Left cardiac atrium (tissue), 4 donors: ENCODE results near the gene MCMBP. TPM values are rescaled to one million over a fixed set of nuclear protein-coding genes. Genes with fewer than 3 reads are reported as not detected.

ENCODE experiments used
- ATAC-seq, 2 donors: fragments of 200-7000 bp; cut with Tn5 transposase; one replicate each; pipeline ENCODE4 v1.9.1; 2020; ENCODE audit warnings: mild to moderate bottlenecking in 2 of 2, moderate library complexity in 2 of 2
- DNase-seq: peaks from one replicate; pipeline ENCODE4 v3.0.0-alpha.2; 2020
- intact Hi-C, 2 donors: fragments of 100-400 bp; cut with DNase I; formaldehyde crosslinking; loops; one replicate each; pipeline versions ENCODE4 v1.14.1 to v1.15.1; 2022 to 2023
- total RNA-seq, 2 donors: library from RNA; stranded (reverse); fragmentation: NEBNext Ultra II Directional; extraction: Animal tissue kit (Norgen Biotek cat#: 25700); gene quantifications; one replicate each; pipeline ENCODE4 v1.2.1, GENCODE V29; 2021
- donor health status: DM: no; HTN: yes; CAD: no.
- donor health status: DM: no; HTN: yes; CAD: no; lungs with severe emphysema.
- donor health status: DM: yes; HTN: yes; CAD: no.
- donor health status: Dilated cardiomyopathy.

The MCMBP gene
- total RNA-seq, 2 donors from 2014 or later: 27.7 to 38.0 TPM

DNA sequence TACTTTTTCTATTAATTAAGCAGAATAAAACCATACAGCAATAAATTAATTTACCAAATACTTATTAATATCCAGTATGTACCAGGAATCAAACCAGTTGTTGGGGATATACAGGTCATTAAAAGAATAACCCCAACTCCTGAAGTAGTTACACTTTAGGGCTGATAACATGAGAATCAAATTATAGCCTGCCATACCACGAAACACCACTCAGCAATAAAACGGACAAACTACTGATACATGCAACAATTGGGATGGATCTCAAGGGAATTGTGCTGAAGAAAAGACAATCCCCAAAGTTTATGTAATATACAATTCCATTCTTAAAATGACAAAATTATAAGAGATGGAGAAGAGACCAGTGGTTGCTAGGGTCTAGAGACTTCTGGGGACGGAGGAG is 22.7 kb downstream of the MCMBP start:
- DNase-seq (no peak), ATAC-seq (no peak)
- intact Hi-C loops: loop anchor here in 1 of 2 donors (10.0 kb wide), 1 partner anchor 235 kb away; no protein-coding TSS in a partner anchor

DNA sequence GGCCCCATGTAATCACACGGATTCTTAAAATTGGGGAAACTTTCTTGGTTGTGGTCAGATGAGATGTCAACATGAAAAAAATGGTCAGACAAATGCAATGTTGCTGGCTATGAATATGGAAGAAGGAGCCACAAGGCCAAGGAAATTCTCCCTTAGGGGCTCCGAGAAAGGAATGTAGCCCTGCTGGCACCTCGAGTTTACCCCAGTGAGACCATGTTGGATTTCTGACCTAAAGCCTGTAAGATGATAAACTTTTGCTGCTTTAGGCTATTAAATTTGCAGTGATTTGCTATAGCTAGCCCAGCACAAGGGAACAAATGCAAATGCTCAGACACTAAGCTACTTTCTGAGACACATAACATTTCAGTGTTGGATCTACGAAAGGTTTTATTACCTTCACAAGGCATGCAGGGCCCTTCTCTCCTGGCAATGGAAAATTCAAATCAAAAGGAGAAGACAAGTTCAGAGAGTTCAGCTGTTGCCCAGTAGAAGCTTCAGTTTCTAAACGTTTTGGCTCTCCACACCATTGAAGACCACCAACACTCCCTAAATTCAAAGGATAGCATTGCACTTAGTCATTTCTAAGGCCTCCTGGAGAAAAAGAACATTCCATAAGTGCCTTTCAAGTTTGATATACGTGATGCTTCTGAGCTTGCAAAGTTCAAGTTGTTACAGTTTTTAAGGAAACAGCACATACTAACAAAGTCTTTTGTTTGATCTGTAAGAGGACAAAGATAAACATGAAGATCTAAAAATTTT is 23.4 kb downstream of the MCMBP start:
- DNase-seq (no peak), ATAC-seq (no peak)
- intact Hi-C loops: no loop called here

DNA sequence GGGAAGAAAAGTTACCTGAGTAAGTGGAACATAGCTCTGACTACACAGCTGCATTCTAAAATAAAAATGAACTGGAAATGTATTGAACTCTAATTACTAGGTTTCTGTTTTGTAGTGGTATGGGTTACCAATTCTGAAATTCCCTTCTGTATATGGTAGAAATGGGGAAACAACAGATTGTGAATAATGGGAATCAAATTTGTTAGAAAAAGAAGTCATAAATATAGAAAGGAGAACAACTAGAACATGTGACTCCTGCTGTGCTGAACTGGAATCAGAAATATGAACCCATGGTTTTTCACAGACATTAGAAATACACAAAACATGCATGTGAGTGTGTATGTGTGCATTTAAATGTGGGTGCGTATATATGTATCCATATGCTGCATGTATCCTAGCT is 27.0 kb downstream of the MCMBP start:
- no peak for DNase-seq
- intact Hi-C loops: no loop called here
- ATAC-seq: no peak

DNA sequence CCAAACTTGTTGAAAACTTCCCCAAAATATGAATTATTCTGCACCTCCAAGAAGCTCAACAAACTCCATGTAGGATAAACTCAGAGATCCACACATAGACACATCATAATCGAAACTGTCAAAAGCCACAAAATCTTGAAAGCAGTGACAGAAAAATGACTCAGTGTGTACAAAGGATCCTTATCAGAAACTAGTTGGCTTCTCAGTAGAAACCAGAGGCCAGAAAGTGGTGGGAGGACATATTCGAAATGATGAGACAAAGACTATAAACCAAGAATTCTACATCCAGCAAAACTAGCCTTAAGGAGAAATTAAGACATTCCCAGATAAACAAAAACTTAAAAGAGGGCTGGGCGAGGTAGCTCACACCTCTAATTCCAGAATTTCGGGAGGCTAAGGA is 38.5 kb downstream of the MCMBP start:
- DNase-seq (no peak), ATAC-seq (no peak)
- intact Hi-C loops: loop anchor here in 1 of 2 donors (10.0 kb wide), 1 partner anchor 789 kb away; no protein-coding TSS in a partner anchor

DNA sequence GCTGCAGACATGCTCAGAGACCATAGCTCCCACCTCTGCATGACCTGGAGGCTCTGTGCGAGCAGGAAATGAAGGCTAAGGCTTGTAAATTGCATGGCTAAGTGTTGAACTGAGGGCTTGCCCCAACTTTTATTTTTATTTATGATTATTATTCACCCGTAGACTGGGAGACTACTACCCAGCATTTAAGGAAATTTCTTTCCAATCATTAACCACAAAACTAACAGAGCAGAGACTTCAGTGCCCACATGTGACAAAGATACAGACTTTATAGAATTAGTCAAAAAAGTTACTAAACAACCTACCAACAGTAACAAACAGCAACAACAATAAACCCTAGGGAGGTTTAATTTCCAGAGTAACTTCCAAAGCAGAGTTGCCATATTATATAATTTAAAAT is 39.7 kb downstream of the MCMBP start:
- intact Hi-C loops: loop anchor here in 1 of 2 donors (10.0 kb wide), 1 partner anchor 788 kb away; no protein-coding TSS in a partner anchor
- ATAC-seq (no peak), DNase-seq (no peak)

DNA sequence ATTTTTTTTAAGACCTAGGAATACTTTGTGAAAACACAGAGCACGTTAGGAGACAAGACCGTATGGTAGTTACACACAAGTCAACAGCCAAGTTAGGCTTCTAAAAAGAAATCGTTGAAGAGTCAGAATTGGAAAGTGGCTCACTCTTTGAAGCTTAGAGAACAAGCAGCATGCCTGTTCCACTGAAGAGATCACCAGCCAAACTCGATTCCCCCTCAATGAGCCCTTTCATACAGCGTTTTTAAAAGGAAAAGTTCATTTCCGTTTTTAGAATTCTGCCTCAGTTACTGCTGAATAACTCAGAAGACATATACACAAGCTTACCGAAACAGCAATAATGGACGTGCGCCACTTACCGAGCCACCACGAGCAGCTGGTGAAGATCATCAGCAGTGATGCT is 41.0 kb downstream of the MCMBP start:
- ATAC-seq: no peak
- DNase-seq: no peak
- intact Hi-C loops: loop anchor here in 1 of 2 donors (10.0 kb wide), 1 partner anchor 787 kb away; no protein-coding TSS in a partner anchor

DNA sequence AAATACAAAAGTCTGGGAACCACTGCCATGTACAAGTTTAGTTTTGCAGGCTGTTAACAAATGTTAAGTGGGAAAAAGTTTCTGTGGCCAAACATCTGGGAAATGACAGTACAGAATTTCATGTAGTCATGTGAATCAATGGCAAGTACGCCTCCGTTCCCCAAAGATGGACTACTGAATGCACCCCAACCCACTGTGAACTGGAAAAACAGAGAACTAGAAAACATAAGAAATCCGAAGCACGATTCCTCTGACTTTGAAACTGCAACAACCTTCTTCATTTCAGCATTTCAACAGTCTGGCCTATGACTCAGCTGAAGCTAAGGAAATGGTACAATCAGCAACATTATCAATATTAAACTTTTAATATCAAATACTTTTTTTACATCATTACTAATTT is 41.8 kb downstream of the MCMBP start:
- intact Hi-C loops: loop anchor here in 1 of 2 donors (10.0 kb wide), 1 partner anchor 786 kb away; no protein-coding TSS in a partner anchor
- DNase-seq (no peak), ATAC-seq (no peak)

DNA sequence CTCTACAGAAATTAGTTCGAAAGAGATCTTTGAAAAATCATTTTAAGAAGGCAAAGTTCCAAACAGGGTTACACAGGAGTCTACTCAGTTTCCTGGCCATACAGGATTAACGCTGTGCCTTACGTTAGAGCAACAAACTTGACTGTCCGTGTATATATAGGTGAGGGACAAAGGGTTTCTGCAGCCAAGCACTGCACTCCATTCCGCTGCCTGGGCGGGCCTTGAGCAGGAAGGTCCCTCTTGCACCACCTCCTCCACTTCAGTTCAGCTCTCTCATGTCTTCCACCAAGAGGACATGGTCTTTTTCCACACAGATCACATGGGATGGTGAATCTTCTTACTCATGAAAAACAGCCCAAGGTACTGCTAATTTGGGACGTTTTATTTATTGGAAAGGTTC is 43.2 kb downstream of the MCMBP start:
- no peak for ATAC-seq
- intact Hi-C loops: no loop called here
- DNase-seq: no peak

DNA sequence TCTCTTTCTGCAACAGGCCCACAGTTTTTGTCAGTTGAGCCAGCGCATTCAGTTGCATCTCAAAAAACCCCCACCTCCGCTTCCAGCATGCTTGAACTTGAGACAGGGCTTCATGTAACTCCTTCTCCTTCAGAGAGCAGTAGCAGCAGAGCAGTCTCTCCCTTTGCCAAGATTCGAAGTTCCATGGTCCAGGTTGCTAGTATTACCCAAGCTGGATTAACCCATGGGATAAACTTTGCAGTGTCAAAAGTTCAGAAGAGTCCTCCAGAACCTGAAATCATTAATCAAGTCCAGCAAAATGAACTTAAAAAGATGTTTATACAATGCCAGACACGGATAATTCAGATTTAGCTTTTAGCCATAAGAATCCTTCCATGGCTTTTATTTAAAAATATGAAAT is 45.2 kb downstream of the MCMBP start:
- DNase-seq (no peak), ATAC-seq (no peak)
- intact Hi-C loops: no loop called here

DNA sequence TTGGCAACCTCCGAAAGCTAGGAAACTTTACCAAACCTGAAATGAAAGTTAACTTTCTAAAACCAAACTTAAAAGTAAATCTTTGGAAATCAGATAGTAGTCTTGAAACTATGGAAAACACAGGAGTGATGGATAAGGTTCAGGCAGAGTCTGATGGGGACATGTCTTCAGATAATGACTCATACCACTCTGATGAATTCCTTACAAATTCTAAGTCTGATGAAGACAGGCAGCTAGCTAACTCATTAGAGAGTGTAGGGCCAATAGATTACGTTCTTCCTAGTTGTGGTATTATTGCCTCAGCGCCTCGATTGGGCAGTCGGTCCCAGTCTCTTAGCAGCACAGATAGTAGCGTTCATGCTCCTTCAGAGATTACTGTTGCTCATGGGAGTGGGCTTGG is 45.9 kb downstream of the MCMBP start:
- intact Hi-C loops: no loop called here
- DNase-seq (no peak), ATAC-seq (no peak)

DNA sequence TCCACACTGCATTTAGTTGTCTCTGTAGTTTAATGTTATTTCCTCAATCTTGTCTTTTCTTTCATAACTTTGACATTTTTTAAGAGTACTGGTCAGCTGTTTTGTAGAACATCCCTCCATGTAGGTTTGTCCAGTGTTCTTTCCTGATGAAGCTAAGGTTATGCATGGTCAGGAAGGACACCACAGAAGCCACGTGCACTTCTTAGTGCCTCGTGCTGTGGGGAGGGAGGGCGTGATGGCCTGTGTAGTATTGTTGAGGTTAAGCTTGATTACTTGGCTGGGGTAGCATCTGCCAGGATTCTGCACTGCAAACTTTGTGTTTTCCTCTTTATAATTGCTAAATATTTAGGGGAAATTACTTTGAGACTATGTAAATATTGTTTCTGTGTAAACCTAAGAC is 48.3 kb downstream of the MCMBP start:
- DNase-seq: no peak
- ATAC-seq: no peak
- intact Hi-C loops: no loop called here

DNA sequence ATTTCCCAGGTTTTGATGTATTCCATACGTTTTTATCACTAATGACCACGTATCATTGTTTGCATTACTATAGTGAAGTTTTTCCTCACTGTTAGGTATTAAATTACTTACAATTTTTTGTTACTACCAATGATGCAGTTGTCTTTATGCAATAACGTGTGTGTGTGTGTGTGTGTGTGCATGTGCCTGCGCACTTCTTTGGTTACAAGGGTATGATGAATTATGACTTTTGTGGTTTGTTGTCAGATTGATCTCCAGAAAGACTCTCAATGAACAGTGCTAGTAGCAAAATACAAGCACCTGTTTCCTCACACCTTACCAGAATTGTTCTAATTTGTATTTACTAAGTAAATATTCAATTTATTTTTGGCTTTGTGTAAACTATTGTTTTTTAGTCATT is 51.5 kb downstream of the MCMBP start:
- intact Hi-C loops: no loop called here
- DNase-seq (no peak), ATAC-seq (no peak)

DNA sequence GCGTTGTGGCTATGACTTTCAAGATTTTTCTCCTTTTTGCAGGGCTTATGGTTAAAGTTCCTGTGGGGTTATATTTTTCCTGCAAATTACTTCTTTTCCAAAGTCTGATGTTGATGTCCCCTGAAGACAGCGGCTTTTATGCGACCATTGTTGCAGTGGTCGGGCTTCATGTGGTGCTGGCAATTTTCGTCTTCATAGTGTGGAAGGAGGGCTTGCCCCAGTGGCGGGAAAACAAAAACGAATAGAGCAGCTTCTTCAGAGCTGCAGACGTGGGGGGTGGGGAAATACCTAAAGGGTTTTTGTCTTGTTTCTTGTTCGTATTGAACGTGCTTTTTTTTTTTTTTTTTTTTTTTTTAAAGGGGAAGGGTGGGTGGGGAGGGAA is 53.8 kb downstream of the MCMBP start:
- intact Hi-C loops: no loop called here
- DNase-seq (no peak), ATAC-seq (no peak)

DNA sequence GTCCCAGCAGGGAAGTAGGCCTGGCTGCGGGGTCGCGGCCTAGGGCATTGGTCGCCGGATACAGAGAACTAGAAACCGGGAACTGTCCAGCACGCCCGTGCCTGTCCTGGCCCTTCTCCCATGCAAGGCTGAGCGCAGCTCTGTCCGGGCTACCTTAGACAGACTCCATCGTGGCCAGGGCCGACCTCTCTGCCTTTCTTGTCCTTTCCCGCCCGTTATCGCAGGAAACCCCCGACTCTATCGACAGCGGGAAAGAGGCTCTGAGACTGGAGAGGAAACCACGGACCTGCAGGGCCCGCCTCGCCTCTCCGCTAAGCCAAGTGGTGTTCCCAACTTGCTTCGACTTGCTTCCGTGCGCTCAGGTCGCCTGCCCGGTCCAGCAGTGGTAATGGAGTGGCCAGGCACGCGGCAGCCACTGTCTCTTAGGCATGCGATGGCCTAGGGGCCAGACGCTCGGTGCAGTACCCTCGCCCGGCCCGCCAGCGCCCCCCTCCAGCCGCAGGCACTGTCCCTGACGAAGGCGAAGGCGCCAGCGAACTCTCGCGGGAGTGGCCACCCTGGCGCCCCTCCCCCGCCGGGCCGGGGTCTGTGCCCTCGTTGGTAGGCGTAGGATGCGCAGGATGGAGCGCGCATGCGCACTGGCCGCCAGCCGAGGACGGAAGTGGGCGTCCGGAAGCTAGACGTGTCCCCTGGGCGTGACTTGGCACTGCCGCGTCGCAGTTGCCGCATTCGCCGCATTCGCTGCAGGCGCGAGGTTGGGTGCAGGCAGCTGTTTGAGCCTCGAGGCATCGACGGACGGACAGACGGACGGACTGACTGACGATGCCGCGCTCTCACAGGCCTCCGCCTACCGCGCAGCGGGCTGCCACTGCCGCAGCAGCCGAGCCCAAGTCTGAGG is 54.4 kb downstream of the MCMBP start:
- ATAC-seq (peak; percentile 86 to 92), DNase-seq (peak; percentile 72)
- intact Hi-C loops: no loop called here

DNA sequence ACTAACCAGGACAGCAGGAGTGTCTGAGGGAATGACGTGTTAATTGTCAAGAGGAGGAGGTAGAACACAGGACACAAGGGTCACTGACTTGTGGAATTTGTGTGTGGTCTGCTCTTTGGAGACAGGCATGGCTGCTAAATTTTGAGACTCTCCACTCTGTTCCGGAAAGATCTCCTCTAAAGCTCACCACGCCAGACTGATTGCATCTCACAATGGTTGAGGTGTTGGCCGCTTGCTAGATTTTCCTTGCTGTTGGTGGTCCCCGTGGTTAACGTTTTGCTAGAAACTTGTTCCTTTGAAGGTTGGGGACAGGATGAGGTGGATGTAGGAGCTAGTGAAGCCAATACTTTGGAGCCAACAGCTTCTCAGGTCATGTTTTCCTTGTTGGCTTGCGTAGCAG is 57.0 kb downstream of the MCMBP start:
- ATAC-seq (no peak), DNase-seq (no peak)
- intact Hi-C loops: no loop called here

DNA sequence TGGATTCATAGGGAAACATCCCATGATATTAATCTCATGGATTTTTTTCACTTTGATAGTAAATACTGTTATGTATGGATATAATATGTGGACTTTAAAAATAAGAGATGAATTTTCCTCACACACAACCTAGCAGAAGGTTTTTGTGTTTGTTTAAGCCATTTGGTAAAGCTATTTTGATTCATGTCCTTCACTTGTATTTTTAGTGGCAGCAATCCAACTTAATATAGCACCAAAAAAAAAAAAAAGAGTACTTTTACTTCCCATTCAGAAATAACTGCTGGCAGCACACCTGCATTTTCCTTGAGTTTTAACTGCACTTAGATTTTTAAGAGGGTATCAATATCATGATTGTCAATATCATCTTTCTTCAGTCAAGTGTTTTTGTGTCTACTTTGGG is 60.0 kb downstream of the MCMBP start:
- ATAC-seq: no peak

DNA sequence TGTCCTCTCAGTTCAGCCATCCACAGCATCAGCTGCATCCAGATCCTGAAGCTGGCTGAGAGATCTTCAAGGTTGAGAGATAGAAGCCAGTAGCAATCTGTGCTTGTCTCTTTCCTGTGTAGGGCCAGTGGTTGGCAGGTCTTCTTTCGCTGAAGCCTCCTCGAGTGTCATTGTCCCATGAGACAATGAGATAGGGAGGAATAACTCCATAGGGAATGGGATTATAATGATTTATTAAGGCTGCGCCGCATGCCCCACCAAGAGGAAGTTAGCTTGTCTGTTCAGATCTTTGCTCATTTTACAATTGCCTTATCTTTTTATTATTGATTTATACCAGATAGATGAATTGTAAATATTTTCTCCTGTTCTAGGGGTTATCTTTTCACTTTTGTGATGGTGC is 61.5 kb downstream of the MCMBP start:
- DNase-seq: no peak
- intact Hi-C loops: no loop called here
- no peak for ATAC-seq

More for the DNA sequence above, 60.0 kb downstream of the MCMBP start:
- no peak for DNase-seq
- intact Hi-C loops: no loop called here

DNA sequence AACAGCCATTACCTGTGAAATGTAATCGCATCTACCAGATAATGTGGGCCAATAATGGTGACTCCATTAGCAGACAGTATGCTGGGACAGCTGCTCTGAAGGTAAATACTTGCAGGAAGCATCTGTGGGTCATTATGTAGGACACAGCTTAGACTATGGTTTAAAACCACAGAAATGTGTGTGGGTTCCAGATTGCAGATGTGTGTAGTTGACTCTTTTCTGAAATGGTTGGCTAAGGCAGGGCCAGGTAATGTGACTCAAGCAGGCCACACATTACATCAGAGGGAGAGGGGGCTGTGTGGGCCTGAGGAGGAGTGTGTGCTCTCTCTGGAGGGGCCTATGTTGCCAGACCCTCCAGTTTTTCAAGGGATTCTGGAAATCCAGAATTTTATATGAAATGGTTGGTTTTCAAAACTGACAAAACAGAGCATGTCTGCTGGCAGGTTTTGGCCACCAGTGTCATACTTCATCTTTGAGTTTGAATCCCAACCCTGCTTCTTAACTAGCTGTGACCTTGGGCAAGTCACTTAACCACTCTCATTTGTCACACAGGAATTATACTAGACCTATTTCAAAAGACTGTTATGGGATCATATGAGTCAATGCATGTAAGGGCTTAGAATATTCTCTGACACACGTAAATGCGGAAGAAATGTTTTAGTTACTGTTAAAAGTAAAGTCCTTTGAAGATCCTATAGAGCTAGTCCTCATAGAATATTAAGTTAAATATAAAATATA is 64.5 kb downstream of the MCMBP start:
- no peak for ATAC-seq
- intact Hi-C loops: no loop called here
- DNase-seq: no peak

DNA sequence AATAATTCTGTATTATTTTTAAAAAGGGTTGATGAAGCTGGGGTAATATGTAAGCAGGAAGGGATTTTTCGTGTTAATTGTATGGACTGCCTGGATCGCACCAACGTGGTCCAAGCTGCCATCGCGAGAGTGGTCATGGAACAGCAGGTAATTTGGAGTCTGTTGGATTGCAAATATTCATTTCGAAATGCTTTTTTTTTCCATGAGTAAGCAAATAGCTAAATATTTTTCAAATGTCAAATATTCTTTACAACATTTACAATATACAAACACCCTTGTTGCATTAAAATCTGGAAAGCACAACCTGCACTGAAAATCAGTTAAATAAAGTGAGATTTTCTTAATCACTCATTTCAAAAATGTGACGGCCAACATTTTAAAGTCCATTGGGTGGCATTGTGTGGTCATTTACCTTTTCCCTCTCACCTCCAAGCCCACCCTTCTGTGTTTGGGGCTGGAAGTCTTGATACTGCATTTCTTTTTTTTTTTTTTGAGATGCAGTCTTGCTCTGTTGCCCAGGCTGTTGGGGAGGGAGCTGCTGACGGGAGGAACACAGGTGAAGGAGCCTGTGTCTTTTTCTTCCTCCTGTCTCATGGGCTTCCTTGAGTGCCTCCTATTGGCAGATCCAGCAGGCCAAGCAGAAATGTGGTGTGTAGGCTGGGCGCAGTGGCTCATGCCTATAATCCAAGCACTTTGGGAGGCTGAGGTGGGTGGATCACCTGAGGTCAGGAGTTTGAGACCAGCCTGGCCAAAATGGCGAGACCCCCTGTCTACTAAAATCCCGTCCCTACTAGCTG is 66.1 kb downstream of the MCMBP start:
- intact Hi-C loops: no loop called here
- ATAC-seq (no peak), DNase-seq (no peak)
